Stimulated activated CD4-positive, alpha-beta T cell treated with anti-CD3 and anti-CD28 coated beads, Interleukin-2, amount 100 ng/mL, for 24 hours (primary cell): ENCODE data around the gene FAM98C.
"Not testable (repeated sequence)": the region's sequence is repeated elsewhere in the genome, so short reads cannot be mapped to it uniquely, and the experiment has no call there.

Source experiments
- DNase-seq, 2 donors: peaks; one replicate each; pipeline ENCODE4 v3.0.0-alpha.2; 2020

FAM98C gene

GRCh38 chr19:38402967-38403674, at the start of gene FAM98C:
Gene FAM98C (plus strand): TSS chr19:38403093. CDS start chr19:38403154, 61 bp downstream.
- DNase-seq: peak; percentile 97

GRCh38 chr19:38355728-38356725, 46.9 kb upstream of the FAM98C start:
- no peak for DNase-seq

- no peak for DNase-seq
Observed at GRCh38 chr19:38358071-38358470, 44.8 kb upstream of the FAM98C start.

- DNase-seq: no peak
Observed at GRCh38 chr19:38359242-38360021, 43.5 kb upstream of the FAM98C start.

DNA sequence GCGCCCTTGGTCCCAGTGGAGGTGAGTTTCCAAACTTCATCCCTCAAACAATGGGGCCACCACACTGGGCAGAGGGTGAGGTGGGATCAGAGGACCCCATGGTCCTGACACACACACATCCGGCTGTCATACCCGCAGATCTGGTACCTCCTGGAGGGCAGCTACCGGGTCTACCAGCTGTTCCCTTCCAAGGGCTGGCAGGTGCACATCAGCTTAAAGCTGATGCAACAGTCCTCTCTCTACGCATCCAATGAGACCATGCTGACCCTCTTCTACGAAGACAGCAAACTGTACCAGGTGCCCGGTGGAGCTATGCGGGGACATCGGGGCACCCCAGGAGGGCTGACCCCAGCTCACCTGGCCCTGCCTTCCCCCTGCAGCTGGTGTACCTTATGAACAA, 42.5 kb upstream of the FAM98C start:
- DNase-seq: no peak

- DNase-seq: no peak
Observed at GRCh38 chr19:38360839-38361631, 41.9 kb upstream of the FAM98C start.

- peak; percentile 71 to 81 for DNase-seq
Observed at GRCh38 chr19:38361633-38362075, 41.2 kb upstream of the FAM98C start.

DNA sequence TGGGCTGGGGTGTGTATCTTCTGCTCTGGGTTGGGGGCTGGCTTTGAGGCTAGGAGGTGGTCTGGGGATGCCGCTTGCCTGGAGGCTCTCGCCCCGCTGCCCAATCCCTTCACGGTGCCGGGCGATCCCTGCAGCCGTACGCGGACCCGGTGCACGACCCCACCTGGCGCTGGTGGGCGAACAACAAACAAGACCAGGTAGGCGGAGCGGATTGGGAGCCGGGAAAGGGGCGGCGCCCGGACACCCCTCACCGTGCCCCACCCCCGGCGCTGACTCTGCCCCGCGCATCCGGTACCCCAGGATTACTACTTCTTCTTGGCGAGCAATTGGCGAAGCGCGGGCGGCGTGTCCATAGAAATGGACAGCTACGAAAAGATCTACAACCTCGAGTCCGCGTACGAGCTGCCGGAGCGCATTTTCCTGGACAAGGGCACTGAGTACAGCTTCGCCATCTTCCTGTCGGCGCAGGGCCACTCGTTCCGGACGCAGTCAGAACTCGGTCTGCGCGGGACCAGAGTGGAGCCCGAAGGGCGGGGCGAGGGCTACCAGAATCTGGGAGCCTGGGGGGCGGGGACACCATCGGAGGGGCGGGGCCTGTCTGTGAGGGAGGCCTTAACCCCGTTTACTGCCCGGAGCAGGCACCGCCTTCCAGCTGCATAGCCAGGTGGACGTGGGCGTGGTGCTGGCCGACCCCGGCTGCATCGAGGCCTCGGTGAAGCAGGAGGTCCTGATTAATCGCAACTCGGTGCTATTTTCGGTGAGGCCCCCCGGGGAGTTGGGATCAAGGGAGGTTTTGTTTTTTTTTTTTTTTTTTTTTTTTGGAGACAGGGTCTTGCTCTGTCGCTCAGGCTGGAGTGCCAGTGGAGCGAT, 40.6 kb upstream of the FAM98C start:
- DNase-seq: peak; percentile 82 to 93

GRCh38 chr19:38362946-38363688, 39.8 kb upstream of the FAM98C start:
- DNase-seq: not testable (repeated sequence)

DNA sequence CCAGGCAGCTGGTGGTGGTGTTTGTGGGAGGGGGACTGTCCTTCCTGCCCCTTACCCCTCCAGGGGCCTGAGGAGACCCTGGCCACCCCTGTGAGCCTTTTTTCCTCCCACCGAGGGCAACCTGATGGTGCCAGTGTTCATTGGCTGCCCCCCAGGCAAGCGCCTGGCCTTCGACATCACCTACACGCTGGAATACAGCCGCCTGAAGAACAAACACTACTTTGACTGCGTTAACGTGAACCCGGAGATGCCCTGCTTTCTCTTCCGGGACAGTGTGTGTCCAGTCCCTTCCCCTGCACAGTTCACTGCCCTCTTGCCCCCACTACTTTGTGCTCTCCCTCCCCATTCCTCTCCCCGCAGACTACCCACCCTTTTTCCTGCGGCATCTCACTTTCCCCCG, 35.9 kb upstream of the FAM98C start:
- no peak for DNase-seq

- no peak for DNase-seq
Observed at GRCh38 chr19:38369584-38369983, 33.3 kb upstream of the FAM98C start.

DNA sequence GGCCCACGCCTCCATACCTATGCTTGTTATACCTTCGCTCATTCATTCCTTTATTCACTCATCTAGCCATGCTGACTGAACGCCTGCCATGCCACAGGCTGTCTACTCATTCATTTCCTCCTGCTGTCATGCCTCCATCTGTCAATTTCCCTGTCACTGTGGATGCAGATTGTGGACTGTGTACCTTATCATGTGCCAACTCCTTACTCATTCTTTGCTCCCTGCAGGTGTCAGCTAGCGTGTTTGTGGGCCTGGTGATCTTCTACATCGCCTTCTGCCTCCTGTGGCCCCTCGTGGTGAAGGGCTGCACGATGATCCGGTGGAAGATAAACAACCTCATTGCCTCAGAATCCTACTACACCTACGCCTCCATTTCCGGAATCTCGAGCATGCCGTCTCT, 32.6 kb upstream of the FAM98C start:
- DNase-seq: no peak

GRCh38 chr19:38371081-38371480, 31.8 kb upstream of the FAM98C start:
- DNase-seq: no peak

DNA sequence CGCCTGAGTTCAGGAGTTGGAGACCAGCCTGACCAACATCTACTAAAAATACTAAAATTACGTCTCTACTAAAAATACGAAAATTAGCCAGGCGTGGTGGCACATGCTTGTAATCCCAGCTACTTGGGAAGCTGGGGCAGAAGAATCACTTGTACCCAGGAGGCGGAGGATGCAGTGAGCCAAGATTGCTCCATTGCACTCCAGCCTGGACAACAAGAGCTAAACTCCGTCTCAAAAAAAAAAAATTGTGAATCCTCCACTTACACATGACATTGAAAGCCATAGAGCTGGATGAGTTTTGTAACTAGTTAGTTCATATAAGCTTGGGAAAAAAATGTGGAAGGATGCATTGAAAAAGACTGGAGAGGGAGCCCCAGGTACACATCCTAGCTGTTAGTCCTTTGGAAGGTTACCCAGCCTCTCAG, 29.0 kb upstream of the FAM98C start:
- no peak for DNase-seq

GRCh38 chr19:38374332-38375097, 28.4 kb upstream of the FAM98C start, which contains the start of gene PSMD8:
Gene PSMD8 (plus strand): TSS chr19:38374571. CDS start chr19:38374602, 31 bp downstream.
- peak; percentile 98 for DNase-seq

DNA sequence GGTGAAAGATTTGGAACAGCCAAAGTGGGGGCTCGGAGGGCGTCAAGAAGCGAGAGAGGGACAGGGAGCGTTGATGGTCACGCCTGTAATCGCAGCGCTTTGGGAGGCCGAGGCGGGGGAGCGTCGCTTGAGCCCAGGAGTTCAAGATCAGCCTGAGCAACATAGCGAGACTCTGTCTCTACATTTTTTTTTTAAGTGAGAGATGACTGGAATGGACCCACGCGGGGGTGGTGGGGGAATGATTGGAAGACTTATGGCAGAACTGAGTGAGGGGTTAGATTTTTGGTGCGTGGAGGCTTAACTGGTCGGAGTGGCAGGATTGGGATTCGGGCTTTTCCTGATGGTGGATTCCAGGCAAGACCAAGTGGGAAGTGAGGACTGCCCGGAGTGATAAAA, 27.8 kb upstream of the FAM98C start:
- DNase-seq: no peak

GRCh38 chr19:38375748-38376147, 27.1 kb upstream of the FAM98C start:
- no peak for DNase-seq

DNA sequence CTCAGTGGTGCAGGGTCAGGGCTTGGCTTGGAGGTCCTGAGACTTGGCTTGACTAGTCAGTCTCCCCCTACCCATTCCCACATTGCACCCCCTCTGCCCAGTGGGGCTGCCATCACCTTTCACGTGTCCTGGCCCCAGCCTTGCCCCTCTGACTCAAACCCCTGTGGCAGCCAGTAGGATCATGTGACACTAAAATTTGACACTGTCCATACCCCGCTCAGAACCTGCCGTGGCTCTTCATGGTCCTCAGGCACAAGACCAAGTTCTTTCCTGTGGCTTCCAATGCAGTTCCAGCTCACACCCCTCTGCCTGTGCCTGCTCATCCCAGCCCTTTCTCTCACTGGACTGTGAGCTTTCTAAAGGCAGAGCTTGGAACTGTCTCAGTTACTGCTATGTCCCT, 26.3 kb upstream of the FAM98C start:
- DNase-seq: no peak

DNA sequence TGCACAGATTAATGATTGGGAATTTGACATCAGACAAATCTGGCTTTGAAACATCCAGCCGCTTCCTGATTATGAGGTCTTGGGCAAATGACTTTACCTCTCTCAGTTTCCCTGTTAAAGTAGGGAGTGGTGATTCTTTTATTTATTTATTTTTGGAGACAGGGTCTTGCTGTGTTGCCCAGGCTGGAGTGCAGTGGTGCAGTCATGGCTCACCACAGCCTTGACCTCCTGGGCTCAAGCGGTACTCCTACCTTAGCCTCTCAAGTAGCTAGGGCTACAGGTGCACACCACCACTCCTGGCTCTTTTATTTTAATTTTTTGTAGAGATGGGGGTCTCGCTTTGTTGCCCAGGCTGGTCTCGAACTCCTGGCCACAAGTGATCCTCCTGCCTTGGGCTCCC, 25.8 kb upstream of the FAM98C start:
- no peak for DNase-seq
